Peyer's patch (tissue), 4 donors: ENCODE data around the gene C2orf81.

Experiments
- CTCF ChIP-seq, 6 experiments: fragments of 450-650 bp in 4 of 6; fragments of 200-600 bp in 2 of 6; sonication (generic) in 1 of 6; IDR thresholded peaks; one replicate each; pipeline ENCODE4 v1.5.1; 2017 to 2019; ENCODE audit warnings: antibody characterized with exemption in 6 of 6, mild to moderate bottlenecking in 3 of 6, moderate library complexity in 1 of 6
- POLR2A ChIP-seq, 2 donors: fragments of 450-650 bp; IDR thresholded peaks; one replicate each; pipeline ENCODE4 v1.5.1; 2017; ENCODE audit warnings: antibody characterized with exemption in 2 of 2, mild to moderate bottlenecking in 2 of 2, moderate library complexity in 2 of 2

- TF ChIP-seq POLR2A (IDR thresholded peaks at IDR 0.05), result no peak
- no peak for TF ChIP-seq CTCF (IDR thresholded peaks at IDR 0.05)
Observed at GRCh38 chr2:74415762-74416395, 5.5 kb downstream of the C2orf81 start.
